ENCODE data around the gene FAAH. TPM values are rescaled to one million over a fixed set of nuclear protein-coding genes. Genes with fewer than 3 reads are reported as not detected.

FAAH gene
- total RNA-seq, 1 experiment from 2014 or later: 24.8 TPM

DNA sequence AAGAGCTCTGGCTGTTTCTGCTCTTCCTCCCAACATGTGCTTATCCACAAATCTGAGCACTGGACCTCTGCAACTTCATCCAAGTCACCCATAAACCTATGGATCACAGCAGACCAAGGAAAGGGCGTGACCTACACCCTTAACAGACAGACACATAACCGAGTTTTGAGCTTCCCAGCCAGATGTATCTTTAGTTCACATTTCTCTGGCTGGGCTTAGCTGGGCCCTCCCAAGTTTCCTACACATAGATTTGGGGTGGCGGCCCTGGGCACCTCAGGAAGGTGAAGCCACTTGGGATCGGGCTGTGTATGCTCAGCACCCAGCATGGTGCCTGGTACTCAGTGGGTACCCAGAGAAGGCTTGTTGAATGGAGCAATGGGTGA is 26.4 kb downstream of the FAAH start:
- Histone ChIP-seq H2AFZ (ENCODE audit: low read depth, low read length, poor library complexity, severe bottlenecking) (no peak overlapping the region), H3K9me3 (ENCODE audit: control insufficient read depth in 1 of 2, insufficient read depth in 1 of 2, low read depth in 1 of 2, low read length in 2 of 2) (no peaks in the 10 kb centered on the region), H3K27ac (ENCODE audit: low read depth, low read length) (no peak overlapping the region), H3K36me3 (ENCODE audit: control insufficient read depth in 1 of 2, insufficient read depth in 2 of 2, low read length in 2 of 2) (no peaks in the 10 kb centered on the region), H4K20me1 (ENCODE audit: insufficient read depth) (no peaks in the 10 kb centered on the region), H3K9ac (ENCODE audit: low read length) (no peak overlapping the region), H3K4me1 (ENCODE audit: control insufficient read depth in 1 of 2, insufficient read depth in 2 of 2, low read length in 2 of 2) (peaks cover 0 to 8% of the 10 kb centered on the region in 2 experiments; a peak in 1 of 4 replicates), H3K9me2 (ENCODE audit: insufficient read depth) (no peaks in the 10 kb centered on the region), H3K4me3 (replicated peaks in 1 of 2; ENCODE audit: low read depth in 1 of 2, low read length in 2 of 2) (no peak overlapping the region), H3K79me2 (ENCODE audit: insufficient read depth, low read length) (no peaks in the 10 kb centered on the region), H3K27me3 (ENCODE audit: insufficient read depth, low read length) (no peaks in the 10 kb centered on the region), H3K4me2 (ENCODE audit: low read length) (no peak overlapping the region)
- intact Hi-C loops (cut with micrococcal nuclease): no loop called here
- TF ChIP-seq, protein P1, sequence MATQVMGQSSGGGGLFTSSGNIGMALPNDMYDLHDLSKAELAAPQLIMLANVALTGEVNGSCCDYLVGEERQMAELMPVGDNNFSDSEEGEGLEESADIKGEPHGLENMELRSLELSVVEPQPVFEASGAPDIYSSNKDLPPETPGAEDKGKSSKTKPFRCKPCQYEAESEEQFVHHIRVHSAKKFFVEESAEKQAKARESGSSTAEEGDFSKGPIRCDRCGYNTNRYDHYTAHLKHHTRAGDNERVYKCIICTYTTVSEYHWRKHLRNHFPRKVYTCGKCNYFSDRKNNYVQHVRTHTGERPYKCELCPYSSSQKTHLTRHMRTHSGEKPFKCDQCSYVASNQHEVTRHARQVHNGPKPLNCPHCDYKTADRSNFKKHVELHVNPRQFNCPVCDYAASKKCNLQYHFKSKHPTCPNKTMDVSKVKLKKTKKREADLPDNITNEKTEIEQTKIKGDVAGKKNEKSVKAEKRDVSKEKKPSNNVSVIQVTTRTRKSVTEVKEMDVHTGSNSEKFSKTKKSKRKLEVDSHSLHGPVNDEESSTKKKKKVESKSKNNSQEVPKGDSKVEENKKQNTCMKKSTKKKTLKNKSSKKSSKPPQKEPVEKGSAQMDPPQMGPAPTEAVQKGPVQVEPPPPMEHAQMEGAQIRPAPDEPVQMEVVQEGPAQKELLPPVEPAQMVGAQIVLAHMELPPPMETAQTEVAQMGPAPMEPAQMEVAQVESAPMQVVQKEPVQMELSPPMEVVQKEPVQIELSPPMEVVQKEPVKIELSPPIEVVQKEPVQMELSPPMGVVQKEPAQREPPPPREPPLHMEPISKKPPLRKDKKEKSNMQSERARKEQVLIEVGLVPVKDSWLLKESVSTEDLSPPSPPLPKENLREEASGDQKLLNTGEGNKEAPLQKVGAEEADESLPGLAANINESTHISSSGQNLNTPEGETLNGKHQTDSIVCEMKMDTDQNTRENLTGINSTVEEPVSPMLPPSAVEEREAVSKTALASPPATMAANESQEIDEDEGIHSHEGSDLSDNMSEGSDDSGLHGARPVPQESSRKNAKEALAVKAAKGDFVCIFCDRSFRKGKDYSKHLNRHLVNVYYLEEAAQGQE (IDR thresholded peaks at IDR 0.05; ENCODE audit: low read depth): no peak
- TF ChIP-seq ZNF274 (IDR thresholded peaks at IDR 0.05; ENCODE audit: low read depth, low read length) (no peak), RAD21 (IDR thresholded peaks at IDR 0.05; ENCODE audit: low read depth) (no peak), SIN3A (IDR thresholded peaks at IDR 0.05; ENCODE audit: low read depth) (no peak), YY1 (IDR thresholded peaks at IDR 0.05; ENCODE audit: extremely low read depth, insufficient replicate concordance, low read depth, low read length) (no peak), EZH2phosphoT487 (IDR thresholded peaks at IDR 0.05; ENCODE audit: borderline replicate concordance) (no peak), JUND (IDR thresholded peaks at IDR 0.05) (no peak), FOSL1 (IDR thresholded peaks at IDR 0.05; ENCODE audit: low read depth) (no peak), EZH2 (IDR thresholded peaks at IDR 0.05) (no peak), ATF3 (IDR thresholded peaks at IDR 0.05) (no peak), ZBTB33 (IDR thresholded peaks at IDR 0.05; ENCODE audit: extremely low read depth, insufficient replicate concordance, low read length) (no peak), SP1 (IDR thresholded peaks at IDR 0.05; ENCODE audit: low read depth) (no peak), CBX3 (IDR thresholded peaks at IDR 0.05; ENCODE audit: low read depth) (no peak), ZFX (IDR thresholded peaks at IDR 0.05) (no peak), SRF (IDR thresholded peaks at IDR 0.05; ENCODE audit: low read depth) (no peak), CEBPB (IDR thresholded peaks at IDR 0.05; ENCODE audit: low read depth) (no peak), ELF1 (IDR thresholded peaks at IDR 0.05; ENCODE audit: borderline replicate concordance, low read depth) (no peak), POLR2AphosphoS5 (IDR thresholded peaks at IDR 0.05; ENCODE audit: low read depth, low read length) (no peak), EGR1 (IDR thresholded peaks at IDR 0.05; ENCODE audit: low read depth) (no peak)
- TF ChIP-seq, protein P2, sequence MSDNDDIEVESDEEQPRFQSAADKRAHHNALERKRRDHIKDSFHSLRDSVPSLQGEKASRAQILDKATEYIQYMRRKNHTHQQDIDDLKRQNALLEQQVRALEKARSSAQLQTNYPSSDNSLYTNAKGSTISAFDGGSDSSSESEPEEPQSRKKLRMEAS (IDR thresholded peaks at IDR 0.05): no peak
- ChIA-PET RAD21 (ENCODE audit: low non-redundant PET in 1 of 2, low total read pairs in 2 of 2, uncharacterized antibody in 2 of 2, unreplicated experiment in 2 of 2) (no interaction called here), POLR2A (no interaction called here), CTCF (interaction anchor here (1.3 kb wide), 1 partner anchor 22 kb away, joined by 3 read pairs; no protein-coding TSS in a partner anchor)
- BruUV-seq (replicated peaks): no TSS peak
- ATAC-seq (no peak), DNase-seq (ENCODE audit: low read depth, low spot score) (no peak)
